ENCODE measurements around the gene ADAMTSL5. TPM values are rescaled to one million over a fixed set of nuclear protein-coding genes. Genes with fewer than 3 reads are reported as not detected.
A peak's percentile ranks its signal among the peaks of the same experiment; 100 is the strongest.
"Not testable (repeated sequence)": the region's sequence is repeated elsewhere in the genome, so short reads cannot be mapped to it uniquely, and the experiment has no call there.

ADAMTSL5 gene
- polyA plus RNA-seq, 3 donors, result 0.47 to 1.2 (median 0.62) TPM

DNA sequence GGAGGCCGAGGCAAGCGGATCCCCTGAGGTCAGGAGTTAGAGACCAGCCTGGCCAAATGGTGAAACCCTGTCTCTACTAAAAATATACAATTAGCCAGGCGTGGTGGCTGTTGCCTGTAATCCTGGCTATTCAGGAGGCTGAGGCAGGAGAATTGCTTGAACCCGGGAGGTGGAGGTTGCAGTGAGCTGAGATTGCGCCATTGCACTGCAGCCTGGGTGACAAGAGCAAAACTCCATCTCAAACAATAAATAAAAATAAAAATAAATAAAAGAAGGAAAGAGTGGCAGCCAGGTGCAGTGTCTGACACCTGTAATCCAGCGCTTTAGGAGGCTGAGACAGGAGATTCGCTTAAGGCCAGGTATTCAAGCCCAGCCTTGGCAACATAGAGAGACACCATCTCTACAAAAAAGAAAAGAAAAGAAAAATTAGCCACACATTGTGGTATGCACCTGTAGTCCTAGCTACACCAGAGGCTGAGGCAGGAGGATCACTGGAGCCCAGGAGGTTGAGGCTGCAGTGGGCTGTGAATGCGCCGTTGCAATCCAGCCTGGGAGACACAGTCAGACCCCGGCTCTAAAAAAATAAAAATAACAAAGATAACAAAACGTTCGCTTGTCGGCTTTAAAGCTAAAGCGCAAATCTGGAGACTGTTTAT lies 10.3 kb downstream of the ADAMTSL5 start:
- DNase-seq (ENCODE audit: extremely low read depth in 1 of 11, low read depth in 9 of 11, low spot score in 4 of 11), result no peak

DNA sequence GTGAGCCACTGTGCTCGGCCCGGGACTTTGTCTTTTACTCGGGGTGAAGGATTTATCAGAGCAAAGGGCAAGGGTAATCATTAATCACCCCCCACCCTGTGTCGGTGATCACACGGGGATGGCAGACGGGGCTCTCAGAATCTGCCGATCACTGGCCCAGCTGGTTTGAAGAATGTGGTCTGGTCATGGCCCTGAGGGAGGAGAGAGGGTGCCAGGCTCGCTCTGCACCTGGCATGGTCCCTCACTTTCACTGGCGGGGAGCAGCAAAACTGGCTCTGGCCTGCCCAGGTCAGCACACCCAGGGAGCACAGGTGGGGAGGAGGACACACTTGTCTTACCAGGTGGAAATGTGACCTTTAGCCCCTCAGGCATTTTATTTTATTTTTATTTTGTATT lies 11.6 kb downstream of the ADAMTSL5 start:
- DNase-seq (ENCODE audit: extremely low read depth in 1 of 11, low read depth in 9 of 11, low spot score in 4 of 11), result no peak

DNA sequence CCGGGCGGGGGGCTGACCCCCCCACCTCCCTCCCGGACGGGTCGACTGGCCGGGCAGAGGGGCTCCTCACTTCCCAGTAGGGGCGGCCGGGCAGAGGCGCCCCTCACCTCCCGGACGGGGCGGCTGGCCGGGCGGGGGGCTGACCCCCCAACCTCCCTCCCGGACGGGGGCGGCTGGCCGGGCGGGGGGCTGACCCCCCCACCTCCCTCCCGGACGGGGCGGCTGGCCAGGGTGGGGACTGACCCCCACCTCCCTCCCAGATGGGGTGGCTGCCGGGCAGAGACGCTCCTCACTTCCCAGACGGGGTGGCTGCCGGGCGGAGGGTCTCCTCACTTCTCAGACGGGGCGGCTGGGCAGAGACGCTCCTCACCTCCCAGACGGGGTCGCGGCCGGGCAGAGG lies 13.6 kb downstream of the ADAMTSL5 start:
- DNase-seq (ENCODE audit: extremely low read depth in 1 of 11, low read depth in 9 of 11, low spot score in 4 of 11), result not testable (repeated sequence)

DNA sequence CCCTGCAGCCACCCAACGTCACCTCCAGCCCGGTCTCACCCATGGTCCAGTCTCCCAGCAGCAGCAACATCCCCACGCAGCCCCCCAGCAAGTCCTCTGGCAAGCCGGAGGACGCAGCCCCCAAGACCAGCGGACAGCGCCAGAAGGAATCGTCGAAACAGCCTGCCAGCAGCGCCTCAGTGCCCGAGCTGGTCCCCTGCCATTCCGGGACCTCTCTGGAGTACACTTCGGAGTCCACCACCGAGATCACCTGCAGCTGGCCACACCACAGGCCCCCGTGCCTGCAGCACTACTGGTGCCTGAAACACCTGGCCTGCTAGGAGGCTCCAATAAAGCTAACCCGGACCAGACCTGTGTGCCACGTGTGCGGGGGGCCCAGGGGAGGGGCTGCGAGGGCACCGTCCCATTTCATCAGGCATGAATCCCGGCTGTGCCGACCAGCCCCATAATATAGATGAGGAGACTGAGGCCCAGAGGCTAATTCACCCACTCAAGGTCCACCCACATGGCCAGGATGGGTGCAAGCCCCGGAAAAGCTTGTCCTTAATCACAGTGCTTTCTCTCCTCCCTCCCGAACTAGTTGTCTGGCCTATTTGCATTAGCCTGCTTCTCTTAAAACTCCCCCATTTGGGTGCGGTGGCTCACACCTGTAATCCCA lies 15.1 kb downstream of the ADAMTSL5 start:
- no peak for DNase-seq (ENCODE audit: extremely low read depth in 1 of 11, low read depth in 9 of 11, low spot score in 4 of 11)

DNA sequence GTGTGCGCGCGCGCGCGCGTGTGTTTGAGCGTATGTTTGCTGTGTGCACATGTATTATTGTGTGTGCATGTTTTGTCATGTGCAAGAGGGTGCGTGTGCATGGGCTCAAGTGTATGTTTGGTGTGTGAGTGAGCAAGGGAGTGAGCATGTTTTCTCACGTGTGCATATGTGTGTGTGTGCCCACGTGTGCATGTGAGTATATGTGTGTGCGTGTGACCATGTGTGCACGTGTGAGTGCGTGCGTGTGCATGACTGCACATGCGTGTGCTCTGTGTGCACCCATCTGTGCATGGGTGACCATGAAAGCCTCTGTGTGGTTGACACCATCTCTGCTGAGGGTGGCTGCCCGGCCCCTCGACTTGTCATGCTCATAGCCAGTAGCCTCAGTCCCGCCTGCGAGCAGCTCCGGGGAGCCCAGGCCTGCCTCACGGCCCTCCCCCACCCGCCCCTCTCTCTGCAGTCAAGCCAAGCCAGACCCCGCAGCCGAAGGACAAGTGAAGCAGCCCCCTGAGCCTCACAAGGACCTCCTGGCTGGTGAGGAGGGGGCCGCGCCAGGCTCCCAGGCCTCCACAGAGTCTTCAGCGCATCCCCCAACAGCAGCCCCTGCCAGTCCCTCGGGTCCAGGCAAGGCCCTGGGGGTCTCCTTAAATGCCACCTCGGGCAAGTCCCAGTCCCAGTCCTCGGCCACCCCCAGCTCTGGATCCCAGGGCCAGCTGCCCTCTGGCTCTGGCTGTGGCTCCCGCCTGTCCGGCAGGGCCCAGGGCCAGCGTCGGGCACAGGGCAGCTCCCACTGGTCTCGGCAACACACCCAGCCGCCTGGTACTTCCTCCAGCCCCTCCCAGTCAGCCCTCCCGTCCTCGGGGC lies 15.9 kb downstream of the ADAMTSL5 start:
- no peak for DNase-seq (ENCODE audit: extremely low read depth in 1 of 11, low read depth in 9 of 11, low spot score in 4 of 11)

DNA sequence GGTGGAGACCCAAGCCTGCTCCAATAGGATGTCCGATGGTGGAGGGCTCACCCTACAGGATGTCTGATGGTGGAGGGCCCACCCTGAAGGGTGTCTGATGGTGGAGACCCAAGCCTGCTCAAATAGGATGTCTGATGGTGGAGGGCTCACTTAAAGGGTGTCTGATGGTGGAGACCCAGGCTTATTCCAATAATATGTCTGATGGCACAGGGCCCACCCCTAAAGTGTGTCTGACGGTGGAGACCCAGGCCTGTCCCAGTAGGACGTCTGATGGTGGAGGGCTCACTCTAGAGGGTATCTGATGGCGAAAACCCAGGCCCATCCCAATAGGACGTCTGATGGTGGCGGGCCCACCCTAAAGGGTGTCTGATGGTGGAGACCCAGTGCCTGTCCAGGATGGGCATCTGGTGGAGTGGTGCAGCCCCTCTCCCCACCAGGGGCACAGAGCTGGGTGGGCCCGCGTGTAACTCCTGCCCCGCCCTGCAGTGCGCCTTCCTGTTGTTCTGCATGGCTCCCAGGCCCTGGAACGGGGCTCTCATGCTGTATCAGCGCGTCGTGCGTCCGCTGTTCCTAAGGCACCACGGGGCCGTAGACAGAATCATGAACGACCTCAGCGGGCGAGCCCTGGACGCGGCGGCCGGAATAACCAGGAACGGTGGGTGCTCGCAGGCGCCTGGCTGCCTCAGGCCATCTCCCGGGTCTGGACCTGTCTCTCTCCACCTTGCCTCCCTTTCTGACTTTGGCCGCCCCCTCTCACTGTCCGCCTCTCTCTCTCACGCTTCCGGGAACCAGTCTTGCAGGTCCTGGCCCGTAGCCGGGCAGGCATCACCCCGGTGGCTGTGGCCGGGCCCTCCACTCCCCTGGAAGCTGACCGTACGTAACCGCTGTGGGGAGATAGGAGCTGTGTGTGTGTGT lies 16.8 kb downstream of the ADAMTSL5 start:
- DNase-seq (ENCODE audit: extremely low read depth in 1 of 11, low read depth in 9 of 11, low spot score in 4 of 11), result no peak

DNA sequence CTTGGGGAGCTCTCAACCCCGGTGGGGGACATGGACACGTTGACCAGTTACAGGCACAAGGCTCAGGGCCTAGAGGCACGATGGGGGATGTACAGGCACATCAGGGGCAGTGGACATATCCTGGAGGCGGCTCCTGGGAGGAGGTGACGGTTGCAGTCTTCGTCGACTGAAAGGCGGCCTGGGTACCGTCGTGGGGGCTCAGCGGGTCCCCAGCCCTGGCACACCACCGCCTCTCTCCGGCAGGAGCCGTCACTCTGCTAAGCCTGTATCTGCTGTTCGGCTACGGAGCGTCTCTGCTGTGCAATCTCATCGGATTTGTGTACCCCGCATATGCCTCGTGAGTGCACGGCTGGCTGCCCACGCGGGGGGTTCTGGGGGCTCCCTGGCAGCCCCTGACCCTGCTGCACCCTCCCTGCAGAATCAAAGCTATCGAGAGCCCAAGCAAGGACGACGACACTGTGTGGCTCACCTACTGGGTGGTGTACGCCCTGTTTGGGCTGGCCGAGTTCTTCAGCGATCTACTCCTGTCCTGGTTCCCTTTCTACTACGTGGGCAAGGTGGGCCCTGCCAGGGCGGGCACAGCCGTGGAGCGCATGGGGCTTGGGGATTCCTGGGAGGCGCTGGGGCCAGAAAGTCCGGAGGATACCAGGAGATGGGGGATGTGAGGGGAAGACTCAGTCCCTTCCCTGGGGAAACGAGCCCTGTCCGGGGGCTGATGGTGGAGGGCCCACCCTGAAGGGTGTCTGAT lies 17.6 kb downstream of the ADAMTSL5 start:
- no peak for DNase-seq (ENCODE audit: extremely low read depth in 1 of 11, low read depth in 9 of 11, low spot score in 4 of 11)

DNA sequence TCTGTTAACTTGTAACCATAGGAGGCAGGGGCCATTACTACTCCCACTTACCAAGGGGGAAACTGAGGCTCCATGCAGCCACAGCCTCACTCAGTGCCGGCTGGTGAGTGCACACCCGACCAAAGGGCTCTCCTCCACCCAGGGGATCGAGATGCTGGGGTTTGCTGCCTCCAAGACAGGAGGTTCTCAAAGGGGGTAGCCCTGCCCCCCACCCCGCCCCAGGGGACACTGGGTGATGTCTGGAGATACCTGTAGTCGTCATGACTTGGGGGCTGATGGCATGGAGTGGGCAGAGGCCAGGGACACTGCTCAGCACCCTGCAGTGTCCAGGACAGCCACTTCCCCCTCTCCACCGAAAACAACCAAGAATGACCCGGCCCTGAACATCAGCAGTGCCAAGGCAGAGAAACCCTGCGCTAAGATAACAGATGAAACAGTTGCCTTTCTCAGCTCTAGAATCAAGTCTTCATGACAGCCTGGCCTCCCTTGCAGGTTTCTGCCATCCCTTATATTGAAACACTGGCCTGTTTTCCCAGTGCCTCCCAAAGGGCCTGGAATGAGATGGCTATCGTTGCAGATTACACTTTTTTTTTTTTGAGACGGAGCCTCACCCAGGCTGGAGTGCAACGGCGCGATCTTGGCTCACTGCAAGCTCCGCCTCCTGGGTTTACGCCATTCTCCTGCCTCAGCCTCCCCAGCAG lies 18.6 kb downstream of the ADAMTSL5 start:
- DNase-seq (ENCODE audit: extremely low read depth in 1 of 11, low read depth in 9 of 11, low spot score in 4 of 11), result no peak

DNA sequence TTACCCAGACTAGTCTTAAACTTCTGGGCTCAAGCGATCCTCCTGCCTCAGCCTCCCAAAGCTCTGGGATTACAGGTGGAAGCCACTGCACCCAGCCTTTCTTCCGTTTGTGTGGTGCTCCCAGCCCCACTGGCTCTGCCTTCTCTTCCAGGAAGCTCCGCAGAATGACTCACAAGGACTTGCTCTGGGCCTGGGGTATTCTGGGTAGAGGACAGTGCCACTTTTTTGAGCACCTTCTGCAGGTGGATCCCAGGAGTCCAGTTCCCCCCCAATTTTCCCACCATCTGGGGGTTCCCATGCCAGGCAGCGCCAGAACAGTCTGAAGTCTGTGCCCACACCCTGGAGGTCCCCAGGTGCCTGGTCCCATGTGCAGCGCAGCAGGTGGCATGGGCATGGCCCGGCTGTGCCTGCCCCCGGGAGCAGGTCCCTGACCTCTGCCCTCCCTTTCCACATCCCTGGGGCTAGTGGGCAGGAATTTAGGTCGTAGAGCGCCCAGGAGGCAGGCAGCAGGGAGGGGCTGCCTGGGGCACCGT lies 20.3 kb downstream of the ADAMTSL5 start:
- no peak for DNase-seq (ENCODE audit: extremely low read depth in 1 of 11, low read depth in 9 of 11, low spot score in 4 of 11)

DNA sequence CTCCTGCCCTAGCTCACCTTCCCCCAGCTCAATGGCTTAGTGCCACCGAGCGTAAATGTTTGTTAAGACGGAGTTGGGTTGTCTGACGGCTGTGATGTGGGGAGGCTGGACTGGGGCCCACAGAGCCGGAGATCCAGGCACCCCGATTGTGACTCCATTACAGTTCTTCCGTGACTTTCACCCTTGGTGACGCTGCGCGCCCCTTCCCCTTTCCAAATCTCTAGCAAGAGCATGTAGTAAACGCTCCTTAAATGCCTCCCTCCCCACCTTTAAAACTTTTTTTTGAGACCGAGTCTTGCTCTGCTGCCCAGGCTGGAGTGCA lies 21.0 kb downstream of the ADAMTSL5 start:
- no peak for DNase-seq (ENCODE audit: extremely low read depth in 1 of 11, low read depth in 9 of 11, low spot score in 4 of 11)

DNA sequence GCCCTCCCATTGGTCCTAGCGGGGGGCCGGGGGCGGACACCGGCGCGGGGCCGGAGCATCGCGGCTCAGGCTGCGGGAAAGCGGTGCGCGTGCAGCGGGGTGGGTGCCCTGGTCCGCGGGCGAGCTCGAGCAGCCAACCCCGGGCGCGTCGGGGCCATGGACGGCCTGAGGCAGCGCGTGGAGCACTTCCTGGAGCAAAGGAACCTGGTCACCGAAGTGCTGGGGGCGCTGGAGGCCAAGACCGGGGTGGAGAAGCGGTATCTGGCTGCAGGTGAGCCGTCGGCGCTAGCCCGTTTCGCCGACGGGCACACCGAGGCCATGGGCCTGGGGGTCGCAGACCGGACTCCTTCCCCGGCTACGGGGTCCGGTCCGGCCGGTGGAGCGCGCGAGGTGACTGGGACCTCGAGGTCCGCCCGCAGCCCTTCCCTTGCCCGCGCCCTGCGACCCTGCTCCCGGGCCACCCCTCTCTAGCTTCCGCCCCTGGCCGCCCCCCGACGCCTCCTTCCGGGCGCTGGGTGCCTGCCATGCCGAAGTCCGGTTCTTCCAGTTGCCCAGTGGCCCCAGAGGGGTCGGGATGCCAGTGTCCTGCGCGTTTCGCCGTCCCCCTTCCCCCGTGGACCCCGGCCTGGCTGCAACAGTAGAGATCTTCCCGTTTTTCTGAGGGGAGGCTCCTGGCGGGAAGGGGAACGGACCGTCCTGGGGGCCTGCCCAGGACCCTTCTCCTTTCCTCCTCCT lies 21.5 kb downstream of the ADAMTSL5 start, which contains the start of gene REEP6:
TSS of gene REEP6 (plus strand) at position 68 of the 735 bp plus-strand sequence. CDS start at position 157, 89 bp downstream.
- no peak for DNase-seq (ENCODE audit: extremely low read depth in 1 of 11, low read depth in 9 of 11, low spot score in 4 of 11)

DNA sequence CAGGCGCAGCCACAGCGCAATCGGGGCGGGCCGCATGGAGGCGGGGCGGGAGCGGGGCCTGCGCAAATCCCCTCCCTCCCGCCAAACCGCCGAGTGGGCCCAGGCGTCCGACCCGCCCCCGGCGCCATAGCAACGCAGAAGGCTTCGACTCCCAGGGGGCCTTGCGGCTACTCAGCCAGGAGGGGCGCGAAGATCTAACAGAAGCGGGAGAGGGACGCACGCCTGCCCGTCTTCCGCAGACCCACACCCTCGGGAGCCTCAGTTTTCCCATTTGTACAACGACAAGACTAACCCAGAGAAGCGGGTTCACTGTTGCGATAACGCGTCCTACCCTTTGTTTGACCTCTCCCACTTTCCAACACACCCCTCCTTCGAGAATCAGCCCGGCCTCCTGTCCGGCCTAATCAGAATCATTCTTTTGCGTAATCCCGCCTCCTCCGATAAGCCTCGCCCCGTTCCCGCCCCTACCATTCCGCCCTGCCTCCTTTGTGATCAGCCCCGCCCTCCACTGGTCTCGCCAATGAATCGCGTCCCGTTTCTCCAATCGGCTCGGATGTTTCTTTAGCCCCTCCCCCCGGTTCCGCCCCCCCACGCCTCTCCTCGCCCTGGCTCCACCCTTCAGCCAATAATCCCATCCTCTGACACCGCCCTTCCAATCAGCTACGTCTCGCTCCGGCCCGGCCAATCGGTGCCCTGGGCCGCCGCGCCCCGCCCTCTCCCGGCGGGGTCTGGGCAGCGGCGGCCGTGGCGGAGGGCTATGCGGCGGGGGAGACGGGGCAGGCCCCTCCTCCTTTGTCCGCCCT lies 22.3 kb downstream of the ADAMTSL5 start, which contains the start of gene PCSK4:
TSS of gene PCSK4 (minus strand) at position 40 of the 803 bp plus-strand sequence. CDS start at position 36, 4 bp downstream.
- DNase-seq (ENCODE audit: extremely low read depth in 1 of 11, low read depth in 9 of 11, low spot score in 4 of 11), result peak; percentile 95 to 99 (median 98)

DNA sequence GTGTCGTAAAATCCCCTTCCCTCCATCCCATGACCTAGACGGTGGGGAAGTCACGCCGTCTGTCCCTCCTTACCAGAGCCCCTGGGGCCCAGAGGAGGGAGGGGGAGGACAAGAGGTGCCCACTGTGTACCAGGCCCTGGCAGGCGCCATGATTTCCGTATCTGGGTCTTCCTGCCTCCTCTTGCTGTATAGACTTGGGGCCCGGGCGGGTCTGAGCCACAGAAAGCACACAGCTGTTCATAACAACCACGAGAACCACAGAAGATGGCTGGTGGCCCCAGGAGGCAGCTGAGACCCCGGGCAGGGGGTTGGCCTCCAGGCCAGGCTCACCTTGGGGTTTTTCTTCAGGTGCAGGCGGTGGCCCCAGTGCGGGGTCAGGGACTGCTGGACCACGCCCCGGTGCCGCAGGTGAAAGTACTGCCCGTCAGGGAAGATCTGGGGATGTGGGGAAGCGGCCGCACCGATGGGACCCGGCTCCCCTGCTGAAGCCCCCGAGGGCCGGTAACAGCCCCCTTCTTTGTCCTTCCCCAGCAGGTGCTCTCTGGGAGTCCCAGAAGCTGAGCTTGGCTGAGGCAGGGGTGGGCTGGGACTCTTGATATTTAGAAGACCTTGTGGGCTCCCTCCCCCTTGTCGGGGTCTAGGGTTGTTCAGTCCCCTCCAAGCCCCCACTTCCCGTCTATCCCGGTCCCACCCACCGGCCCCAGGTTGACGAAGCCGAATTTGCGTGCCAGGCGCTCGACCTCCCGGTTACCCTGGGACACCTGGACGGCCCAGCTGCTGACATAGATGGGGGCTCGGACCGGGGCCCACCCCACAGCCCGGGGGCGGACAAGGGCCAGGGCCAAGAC lies 23.1 kb downstream of the ADAMTSL5 start:
- no peak for DNase-seq (ENCODE audit: extremely low read depth in 1 of 11, low read depth in 9 of 11, low spot score in 4 of 11)

DNA sequence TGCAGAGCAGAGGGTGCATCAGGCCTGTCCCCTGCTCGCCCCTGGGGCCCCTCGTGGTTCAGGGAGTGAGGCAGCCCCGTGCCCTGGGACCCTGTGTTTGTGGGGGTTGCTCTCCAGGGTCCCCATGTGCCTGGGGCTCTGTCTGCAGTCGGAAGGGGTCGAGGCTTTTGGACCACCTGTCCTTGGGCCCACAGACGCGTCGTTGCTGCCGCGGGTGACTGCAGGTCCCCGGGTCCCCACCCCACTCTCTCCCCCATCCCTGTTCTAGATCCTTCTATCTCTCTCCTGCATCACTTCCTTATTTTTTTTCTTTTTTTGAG lies 24.6 kb downstream of the ADAMTSL5 start:
- DNase-seq (ENCODE audit: extremely low read depth in 1 of 11, low read depth in 9 of 11, low spot score in 4 of 11), result no peak

DNA sequence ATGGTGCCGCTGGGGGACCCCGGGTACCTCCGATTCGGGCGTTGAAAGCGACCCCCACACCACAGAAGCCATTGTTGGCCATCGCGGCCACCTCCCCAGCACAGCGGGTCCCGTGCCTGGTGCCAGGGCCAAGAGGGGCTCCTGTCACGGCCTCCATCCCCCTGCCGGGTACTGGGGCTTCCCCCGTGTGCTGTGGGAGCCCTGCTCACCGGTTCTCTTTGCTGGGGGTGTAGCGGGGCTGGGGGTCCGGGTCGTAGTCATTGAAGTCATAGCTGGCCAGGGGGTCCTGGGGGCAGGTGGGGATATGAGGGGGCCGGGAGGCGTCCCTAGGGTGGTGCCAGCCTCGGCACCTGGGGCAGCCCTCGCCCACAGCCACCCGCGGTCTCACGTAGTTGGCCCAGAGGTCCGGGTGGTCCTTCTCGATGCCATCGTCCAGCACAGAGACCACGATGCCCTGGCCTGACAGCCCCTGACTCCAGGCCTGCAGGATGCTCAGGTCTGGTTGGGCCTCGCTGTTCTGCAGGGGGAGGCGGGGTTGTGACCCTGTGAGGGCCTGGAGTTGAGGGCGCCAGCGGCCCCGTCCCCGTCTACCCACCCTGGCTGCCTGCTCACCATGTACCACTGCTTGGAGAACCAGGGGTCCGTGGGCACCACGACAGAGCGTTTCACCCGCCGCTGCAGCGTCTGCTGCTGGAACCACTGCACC lies 25.1 kb downstream of the ADAMTSL5 start:
- DNase-seq (ENCODE audit: extremely low read depth in 1 of 11, low read depth in 9 of 11, low spot score in 4 of 11), result no peak

All from renal cortex interstitium (tissue), 11 donors.